Fibroblast of skin of right biceps (primary cell): ENCODE results near the gene TNIK.

Experiments
- DNase-seq: peaks from one replicate; pipeline ENCODE4 v3.0.0-alpha.2; 2013

TNIK gene

DNA sequence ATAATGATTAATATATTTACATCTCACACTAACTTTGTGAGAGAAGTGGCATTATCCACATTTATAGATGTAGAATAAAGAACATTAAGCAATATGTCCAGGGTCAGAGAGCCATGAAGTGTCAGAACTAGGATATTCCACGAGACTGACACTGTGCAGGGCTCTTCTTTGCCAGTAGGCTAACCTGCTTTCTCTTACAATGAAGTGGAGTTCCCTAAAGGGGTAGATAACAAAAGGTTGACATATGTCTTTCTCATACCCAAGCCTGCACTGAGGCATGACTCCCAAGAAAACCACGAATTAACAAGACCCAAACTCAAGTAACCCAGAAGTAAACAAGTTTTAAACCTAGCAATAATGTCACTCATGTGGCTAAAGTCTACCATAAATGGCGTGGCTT is 242.1 kb downstream of the TNIK start:
- DNase-seq = no peak

DNA sequence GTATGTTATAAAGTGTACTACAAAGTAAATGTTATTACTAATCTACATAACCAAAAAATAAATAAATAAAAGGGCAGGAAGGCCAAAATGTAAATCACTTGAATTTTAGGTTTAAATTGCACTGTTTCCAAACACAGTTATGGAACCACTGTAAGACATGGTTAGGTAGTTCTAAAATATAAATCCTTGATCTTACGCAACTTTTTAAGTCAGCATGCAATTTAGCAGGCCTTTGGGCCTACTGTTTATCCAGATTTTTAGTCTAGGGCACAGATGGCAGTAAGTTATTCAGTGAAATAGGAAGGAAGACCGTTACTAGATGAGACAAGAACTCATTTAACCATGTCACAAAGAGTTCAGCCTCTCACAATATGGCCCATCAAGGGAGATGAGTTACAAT is 246.3 kb downstream of the TNIK start:
- DNase-seq = no peak

DNA sequence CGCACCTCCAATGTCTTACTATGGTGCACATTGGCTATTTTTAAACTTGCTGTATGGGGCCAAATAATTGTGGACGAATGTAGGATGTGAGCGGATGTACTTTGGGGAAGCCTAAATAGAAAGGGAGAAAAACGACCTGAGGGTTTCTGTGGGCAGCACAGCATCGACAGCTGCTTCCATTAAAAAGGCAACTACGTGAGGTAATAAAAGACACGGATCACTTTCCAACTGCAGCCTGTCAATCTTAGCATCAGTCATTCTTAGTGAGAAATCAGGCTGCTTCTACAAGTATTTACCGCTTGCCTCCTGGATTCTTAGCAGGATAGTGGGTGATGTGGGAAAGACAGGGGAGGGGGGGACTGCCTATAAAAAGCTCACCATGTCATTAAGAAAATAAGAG is 247.0 kb downstream of the TNIK start:
- no peak for DNase-seq

DNA sequence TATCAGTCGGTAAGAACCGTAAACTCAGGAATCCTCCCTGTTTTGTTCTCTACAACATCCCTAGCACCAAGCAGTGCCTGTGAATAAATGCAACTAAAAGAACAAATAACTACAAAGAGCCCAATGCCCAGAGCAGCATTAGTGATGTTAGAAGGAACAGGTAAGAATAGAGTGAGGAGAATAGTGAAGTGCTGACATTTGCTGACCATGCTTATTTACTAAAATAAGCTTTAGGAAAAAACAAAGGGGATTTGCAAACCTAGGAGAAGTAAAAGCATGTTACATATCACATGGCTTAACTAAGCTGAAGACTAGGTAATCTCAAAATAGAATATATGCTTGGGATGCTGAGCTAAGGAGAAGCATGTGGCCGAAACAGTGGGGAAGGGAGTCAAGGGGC is 247.6 kb downstream of the TNIK start:
- no peak for DNase-seq

DNA sequence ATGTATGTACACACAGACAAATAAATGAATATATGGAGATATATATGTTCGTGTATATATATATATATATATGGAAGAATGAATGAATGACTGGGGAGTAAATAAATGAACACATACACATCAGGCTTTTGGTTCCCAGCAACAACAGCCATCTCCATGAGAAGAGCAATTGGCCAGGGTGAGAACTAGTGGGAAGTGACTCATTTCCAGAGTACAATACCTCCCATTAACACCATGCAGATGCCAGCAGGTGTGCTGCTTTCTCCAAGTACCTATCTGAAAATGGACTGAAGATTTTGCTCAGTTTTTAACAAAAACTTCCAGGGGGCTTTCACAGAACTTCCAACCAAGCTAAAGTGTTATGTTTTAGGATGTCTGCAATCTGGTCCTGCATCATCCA is 253.9 kb downstream of the TNIK start:
- DNase-seq = no peak

DNA sequence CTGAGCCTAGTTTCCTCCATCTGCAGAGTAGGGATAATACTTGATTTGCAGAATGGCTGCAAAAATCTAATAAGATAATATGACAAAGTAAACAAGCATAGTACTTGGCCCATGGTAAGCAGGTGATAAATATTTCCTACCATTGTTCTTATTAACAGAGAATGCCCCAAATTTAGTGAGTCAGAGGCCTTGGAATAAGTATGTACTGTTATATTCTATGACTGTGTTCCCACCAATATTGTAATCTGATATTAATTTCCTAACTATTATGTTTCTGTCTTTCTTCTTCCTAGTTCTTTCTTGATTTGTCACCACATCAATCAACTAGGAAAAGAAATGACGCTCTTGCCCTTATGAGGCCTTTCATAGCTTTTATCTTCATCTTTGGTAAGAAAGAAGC is 255.3 kb downstream of the TNIK start:
- DNase-seq = no peak

DNA sequence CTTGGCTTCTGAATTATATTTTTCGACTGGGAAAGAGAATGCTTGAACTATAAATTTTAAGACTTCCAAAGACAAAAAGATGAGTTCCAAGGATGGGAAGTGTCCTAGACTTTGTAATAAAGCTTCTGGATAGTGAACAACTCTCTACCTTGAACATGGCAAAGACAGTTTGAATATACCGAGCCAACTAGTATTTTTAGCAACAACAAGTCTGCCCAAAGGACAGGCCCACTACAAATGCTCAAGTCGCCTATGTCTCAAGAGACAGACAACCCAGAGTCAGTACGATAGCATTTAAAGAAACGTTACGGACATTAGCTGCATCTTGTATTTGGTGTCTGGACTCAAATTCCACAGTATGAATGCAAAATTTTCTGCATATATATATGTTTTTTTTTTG is 258.4 kb downstream of the TNIK start:
- DNase-seq = no peak

DNA sequence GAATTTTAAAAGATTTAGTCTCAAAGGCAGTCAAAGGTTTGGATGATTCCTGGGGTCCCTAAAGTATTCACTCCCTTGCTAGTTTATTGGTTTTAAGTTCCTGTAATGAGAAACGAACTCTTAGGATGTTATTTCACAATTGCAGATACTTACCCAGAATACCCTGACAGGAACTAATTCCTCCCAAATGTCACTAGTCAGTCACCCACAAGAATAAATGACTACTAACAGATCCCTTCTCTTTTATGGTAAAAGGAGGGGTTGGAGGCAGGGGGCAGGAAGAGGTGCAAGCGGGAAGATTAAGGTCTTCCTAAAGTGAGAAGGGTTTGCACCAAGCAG is 259.5 kb downstream of the TNIK start:
- DNase-seq = no peak

DNA sequence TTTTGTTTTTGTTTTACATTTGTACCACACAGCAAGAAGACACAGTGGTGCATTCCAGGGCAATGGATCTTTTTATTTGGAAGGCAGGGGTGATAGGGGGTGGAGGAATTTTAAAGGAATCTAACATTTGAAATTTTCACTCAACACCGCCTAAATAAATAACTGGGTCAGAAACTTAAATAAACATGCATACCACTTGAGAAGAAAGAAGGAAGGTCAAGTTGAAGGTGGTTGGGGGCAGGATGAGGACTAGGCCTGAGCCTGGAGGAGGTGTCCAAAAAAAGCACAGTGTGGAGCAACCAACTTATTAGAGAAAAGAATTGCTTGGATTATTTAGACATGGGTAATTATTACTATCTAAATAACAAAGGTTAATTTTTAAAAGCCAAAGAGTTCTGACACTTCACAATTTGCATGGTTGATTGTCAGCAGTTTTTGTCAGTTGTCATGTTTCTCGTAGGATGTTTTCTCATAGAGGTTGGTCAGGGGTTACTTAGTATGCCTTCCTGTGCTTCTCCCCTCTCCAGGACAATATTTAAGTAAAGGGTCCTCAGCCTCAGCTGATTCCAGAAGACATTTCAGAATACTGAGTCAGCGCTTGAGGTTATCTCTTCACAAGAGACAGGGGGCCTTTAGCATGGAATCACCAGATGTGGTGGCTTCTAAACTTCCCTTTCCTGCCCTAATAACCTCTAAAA is 260.0 kb downstream of the TNIK start:
- peak; percentile 55 for DNase-seq

DNA sequence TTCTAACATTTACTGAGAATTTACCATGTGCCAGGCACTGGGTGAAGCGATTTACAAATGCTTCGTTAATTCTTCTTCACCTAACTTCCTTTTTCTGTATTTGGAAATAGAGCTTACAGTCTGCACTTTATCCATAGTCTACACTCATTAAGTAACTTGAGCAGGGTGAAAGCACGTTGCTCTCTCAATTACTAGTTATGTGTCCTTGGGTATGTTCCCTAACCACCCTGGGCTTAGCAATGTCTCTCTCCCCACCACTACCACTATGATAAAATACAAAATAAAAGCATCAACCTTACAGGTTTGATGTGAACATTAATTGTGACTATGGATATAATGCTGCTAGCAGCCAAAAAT is 260.8 kb downstream of the TNIK start:
- DNase-seq = no peak

DNA sequence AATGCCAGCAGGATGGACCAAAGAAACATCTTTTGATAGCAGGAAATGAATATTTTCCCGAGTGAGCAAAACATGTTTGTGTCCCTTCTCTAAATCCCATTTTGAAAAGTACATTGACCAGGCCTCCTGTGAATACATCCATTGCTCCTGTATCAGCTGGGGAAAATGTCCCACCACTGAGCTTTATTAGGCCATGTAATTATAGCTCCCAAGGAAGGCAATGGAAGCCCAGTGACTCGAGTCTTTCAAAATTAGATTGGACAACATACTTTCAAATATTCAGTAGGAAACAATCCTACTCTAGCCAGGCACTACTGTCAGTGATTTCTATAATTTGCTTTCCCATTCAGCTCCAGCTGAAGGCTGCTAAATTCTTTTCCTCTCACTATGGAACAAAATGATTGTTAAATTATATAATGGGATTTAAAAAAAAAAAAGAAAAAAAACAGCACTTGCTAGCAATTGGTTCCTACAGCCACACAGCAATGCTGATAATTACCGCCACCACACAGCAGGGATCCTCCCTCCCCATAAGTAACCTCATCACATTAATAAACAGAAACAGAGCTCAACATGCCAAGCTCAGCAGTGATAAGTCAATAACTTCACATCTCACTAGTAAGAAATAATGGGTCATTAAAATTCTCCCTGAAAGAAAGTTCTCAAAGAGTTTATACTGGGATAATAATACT is 261.3 kb downstream of the TNIK start:
- DNase-seq = no peak

DNA sequence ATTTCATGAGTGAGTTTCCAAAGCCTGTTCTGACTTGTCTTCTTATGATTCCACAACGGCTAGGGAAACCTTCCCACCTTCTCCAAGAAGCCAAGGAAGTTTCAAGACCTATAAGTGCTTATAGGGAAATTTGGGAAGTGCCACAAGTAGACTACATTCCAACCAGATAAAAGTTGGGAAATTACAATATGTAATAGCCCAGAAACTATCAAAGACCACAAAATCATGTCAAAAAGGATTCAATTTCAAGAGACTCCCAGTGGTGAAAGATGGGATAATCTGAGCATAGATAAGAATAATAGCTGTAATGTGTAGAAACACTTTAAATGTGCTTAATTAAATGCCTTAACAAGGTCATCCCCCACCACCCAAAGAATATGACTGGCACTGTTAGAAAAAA is 264.5 kb downstream of the TNIK start:
- no peak for DNase-seq

DNA sequence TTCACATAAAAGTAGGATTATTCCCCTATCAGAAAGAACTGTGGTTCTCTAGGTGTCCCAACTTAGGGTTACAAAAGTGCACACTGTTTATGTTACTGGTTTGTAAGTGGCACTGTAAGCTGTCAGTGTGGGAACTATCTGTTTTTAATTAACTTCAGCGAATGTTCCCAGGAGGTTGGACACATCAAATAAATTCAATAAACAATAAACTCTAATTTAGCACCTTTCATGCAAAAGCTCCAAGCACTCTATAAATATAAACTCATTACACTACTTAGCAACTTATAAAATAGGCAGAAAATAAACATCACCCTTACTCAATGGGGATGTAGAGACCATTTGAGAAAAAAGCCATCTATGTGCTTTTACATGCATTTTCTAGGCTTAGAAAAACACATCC is 265.2 kb downstream of the TNIK start:
- DNase-seq = no peak

DNA sequence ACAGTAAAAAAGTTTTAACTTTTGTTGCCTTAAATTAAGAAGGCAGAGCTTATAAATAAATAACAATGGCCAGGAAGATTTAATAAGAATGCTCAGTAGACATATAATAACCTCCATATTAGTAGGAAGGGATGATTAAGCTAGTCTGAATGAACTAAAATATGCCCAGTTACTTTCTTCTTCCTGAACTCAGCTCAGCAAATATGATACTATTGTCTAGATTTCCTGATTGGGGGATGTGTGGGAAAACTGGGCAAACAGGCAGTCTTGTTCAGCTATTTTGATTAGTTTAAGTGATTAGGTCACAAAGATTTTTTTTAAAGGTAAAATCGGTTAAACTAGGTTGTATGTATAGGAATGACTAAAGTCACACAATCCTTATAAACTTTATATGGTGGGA is 266.5 kb downstream of the TNIK start:
- peak; percentile 60 for DNase-seq

DNA sequence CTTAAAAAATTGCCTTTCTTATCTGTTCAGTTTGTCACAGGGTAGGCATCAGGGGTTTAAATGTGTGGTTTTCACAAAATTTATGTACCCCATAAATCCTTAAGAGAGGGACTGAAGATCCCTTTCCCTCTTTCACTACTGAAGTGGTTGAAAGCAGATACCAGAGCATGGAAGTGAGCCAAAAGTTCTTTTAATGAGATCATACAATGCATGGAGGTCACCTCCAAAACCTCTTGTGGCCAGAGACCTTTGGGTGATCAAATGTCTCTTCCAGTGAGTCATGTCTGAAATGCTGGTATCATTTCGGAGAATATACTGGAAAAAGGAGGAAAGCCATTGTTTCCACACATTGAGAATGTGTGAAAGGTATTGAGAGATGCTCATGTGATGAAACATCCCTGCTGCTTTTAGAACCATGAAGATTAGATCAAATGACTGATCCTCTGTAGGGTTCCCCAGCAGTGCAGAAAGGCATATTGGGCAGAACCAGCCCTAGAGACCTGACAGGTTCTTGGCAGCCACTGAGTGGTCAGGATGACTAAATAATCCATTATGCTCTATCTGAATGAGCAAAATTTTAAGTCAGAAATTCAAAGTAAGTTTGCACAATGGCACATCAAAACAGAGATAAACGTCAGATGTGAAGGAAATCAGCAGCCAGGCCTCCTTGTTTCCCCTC is 267.9 kb downstream of the TNIK start:
- peak; percentile 89 for DNase-seq

DNA sequence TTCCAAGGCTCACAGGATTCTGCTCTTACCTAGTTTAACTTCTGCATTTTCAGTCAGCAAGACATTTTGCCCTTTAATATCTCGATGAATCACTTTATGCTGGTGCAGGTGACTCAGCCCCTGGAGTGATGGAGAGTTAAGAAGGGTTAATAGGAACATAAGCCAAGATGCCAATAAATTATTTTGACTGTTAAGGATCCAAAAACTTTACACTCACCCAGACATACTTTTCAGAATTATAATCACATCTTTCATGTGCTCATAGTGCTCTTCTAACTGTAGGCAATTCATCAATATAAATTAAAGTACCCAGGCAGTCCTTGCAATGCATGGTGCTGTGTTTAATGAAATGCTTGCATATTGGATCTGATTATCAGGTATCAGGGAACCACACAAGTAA is 269.5 kb downstream of the TNIK start:
- peak; percentile 66 for DNase-seq

DNA sequence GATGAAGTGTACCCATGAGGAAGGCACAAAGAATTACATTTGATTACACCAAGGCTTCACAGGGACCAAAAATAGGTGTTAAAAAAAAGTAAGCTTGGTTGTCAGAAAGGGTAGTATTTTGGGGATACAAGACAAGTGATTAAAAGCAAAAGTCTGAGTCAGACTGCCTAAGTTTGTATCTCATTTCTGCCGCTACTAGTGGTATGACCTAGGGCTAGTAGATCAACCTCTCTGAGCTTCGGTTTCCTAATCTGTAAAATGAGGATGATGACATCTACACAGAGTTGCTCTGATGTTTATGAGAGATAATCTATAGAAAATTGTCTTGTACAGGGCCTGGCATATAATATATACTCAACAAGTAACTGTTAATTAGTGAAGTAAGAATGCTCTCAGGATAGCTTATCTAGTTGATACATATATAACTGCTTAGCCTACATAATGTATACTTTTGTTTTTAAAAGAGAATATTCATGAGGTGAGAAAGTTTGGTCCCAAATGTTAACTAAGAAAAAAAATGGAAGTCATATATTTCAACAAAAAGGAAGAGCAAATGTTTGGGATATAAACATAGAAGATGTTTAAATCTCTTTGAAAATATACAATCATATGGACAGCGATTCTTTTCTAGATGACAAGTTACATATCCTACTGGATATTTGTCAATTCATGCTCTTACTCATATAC is 270.7 kb downstream of the TNIK start:
- DNase-seq = no peak

DNA sequence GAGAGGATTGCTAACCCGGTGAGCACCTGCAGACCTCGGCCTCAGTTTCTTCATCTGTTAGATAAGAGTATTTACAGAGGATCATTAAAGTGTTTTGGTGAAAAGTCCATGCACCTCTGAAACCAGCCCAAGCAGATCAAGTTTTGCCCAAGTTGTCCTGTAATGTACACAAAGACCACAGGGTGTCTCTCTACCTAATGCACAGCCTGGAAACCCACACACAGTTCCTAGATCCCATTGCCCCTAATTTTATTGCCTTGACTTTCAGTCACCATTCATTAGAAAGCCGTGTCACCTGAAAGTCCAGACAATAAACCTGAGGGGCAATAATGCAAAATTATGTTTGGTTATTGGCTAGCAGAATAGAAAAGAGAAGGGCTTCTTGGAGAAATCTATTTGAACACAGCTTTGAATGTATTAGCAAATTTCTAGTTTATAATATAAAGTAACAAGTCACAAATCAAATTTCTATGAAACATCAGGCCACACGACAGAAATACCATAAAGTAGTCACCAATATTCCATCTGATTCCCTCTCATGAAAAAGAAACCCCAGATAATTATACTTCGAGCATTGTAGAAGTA is 272.4 kb downstream of the TNIK start:
- DNase-seq = peak; percentile 40

DNA sequence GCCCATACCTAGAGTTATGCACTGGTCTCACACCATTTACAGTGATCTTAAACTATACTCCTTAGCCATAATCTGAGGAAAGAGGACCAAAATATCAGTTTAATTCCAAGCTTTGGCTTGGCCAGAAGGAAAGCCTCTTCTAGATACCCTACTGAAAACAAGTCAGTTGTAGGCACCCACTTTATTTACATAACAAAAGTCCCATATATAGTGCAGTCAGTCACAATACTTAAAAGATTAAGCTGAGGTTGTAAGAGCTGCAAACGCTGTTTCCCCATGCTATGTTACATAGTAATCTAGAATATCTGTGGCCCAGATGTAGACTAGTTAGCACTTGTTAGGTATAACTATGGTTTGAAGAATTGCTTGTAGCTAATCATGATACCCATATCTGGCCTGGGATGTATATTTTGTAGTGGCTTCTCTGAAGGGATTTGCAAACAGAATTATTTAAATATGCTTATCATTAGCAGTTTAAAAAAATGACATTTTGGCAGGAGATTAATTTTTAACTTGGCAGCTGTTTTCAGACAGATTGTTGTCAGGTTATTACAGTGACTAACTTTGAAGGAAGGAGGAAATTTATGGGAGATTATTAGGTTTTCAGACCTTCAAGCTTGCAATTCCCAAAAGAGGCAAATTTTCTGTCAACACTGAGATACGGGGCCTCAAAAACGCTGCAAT is 273.2 kb downstream of the TNIK start:
- DNase-seq = no peak

DNA sequence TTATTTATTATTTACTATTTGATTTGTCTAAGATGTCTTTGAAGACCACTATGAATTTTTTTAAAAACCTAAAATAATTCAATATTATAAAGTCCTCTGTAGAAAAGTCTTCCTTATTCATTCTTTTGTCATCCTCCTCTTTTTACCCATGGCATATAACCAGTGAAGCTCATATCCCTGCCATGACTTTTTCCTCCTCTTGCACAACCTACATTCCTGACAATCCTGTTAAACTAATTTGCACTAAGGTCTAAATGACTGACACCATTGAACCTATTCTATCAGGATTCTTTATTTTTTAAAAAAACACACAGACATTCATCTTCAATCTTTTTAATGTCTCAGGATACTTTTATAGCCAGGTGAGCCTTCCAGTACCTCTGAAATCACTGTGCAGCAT is 273.8 kb downstream of the TNIK start:
- peak; percentile 46 for DNase-seq

DNA sequence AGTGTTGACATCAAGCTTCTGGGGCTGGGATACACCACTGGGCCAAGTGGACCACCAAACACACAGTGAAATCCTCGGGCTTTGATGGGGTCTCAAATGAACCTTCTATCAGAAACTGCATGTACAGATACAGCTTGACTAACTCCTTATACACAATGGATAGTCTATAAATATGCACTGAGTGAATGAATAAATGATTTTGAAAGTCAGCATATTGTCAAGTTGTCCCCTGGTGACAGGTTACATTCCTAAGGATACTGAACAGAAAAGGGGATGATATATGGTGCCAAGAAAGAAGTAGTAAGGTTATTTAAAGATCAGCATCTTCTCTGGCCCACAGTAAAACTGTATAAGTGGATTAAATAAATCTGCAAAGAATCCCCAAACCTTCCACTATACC is 274.2 kb downstream of the TNIK start:
- no peak for DNase-seq

DNA sequence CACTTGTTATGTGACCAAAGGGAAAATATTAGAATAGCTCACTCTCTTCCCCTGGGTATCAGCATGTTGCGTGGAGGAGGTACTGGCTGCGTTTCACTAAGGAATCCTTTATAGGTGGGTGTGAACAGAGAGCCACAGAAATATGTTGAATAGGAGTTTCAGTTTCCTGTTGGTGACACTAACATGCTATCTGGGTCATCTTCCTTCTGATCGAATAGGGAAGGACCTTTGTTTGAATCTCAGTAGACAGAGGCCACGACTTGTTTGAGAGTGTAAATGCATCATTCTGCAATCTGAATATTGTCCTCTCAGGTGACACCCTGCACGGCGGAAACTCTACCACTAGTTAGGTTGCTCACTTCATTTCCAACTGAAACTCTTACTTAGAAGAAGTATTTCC is 275.8 kb downstream of the TNIK start:
- no peak for DNase-seq

DNA sequence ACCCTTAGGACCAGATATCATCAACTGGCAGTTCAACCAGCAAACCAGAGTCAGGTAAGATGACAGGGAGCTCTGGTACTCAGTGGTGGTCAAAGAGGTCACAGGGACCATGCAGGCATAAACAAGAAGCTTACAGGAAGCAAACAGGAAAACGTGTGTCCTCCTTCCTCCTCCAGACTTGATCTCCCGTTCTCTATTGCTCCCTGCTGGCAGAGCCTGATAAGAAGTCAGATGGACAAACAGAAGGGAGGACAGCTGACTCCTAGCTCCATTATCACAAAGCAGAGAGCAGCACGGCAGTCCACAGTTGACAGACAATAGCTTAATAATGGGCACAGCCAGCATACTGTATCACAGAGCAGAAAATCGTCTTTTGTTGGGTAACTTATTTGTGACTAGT is 277.2 kb downstream of the TNIK start:
- no peak for DNase-seq
